Stimulated activated CD4-positive, alpha-beta T cell treated with anti-CD3 and anti-CD28 coated beads, Interleukin-4, amount 100 ng/mL, for 24 hours (primary cell): ENCODE results near the gene CTDNEP1.
A peak's percentile ranks its signal among the peaks of the same experiment; 100 is the strongest.
"Not testable (repeated sequence)": the region's sequence is repeated elsewhere in the genome, so short reads cannot be mapped to it uniquely, and the experiment has no call there.

Experiments
- DNase-seq: peaks from one replicate; pipeline ENCODE4 v3.0.0-alpha.2; 2020

The CTDNEP1 gene

GRCh38 chr17:7243838-7244237 is 7.7 kb downstream of the CTDNEP1 start:
- not testable (repeated sequence) for DNase-seq

GRCh38 chr17:7243453-7243729 is 8.1 kb downstream of the CTDNEP1 start:
- no peak for DNase-seq

- DNase-seq = peak; percentile 93
Observed at GRCh38 chr17:7242717-7243452, 8.6 kb downstream of the CTDNEP1 start.

- DNase-seq = peak; percentile 94
Observed at GRCh38 chr17:7241783-7242716, 9.5 kb downstream of the CTDNEP1 start, which contains the start of gene GABARAP. GABARAP (minus strand) TSS chr17:7242449; CDS start chr17:7242330, 119 bp downstream.

GRCh38 chr17:7241090-7241733 is 10.3 kb downstream of the CTDNEP1 start:
- DNase-seq = no peak

- DNase-seq = no peak
Observed at GRCh38 chr17:7240375-7240774, 11.2 kb downstream of the CTDNEP1 start.

- peak; percentile 97 for DNase-seq
Observed at GRCh38 chr17:7239091-7240027, 12.2 kb downstream of the CTDNEP1 start, which contains the start of gene PHF23. PHF23 (minus strand) TSS chr17:7239457; CDS start chr17:7239279, 178 bp downstream.

- DNase-seq = no peak
Observed at GRCh38 chr17:7238420-7239090, 13.0 kb downstream of the CTDNEP1 start.

GRCh38 chr17:7237761-7238419 is 13.6 kb downstream of the CTDNEP1 start:
- peak; percentile 86 for DNase-seq

GRCh38 chr17:7237266-7237760 is 14.2 kb downstream of the CTDNEP1 start:
- DNase-seq = no peak

- DNase-seq = no peak
Observed at GRCh38 chr17:7236808-7237207, 14.7 kb downstream of the CTDNEP1 start.

GRCh38 chr17:7235693-7236665 is 15.6 kb downstream of the CTDNEP1 start:
- DNase-seq = no peak

GRCh38 chr17:7234083-7234951 is 17.2 kb downstream of the CTDNEP1 start, which contains the start of gene DVL2:
DVL2 (minus strand) TSS chr17:7234517; CDS start chr17:7234262, 255 bp downstream.
- DNase-seq = peak; percentile 96

GRCh38 chr17:7233701-7234082 is 17.8 kb downstream of the CTDNEP1 start:
- no peak for DNase-seq

- DNase-seq = no peak
Observed at GRCh38 chr17:7232114-7232513, 19.4 kb downstream of the CTDNEP1 start.

- no peak for DNase-seq
Observed at GRCh38 chr17:7229504-7229903, 22.0 kb downstream of the CTDNEP1 start.

GRCh38 chr17:7228920-7229319 is 22.6 kb downstream of the CTDNEP1 start:
- no peak for DNase-seq
